Measurements from ENCODE around the gene TTYH2.
"Not testable (repeated sequence)": the region's sequence is repeated elsewhere in the genome, so short reads cannot be mapped to it uniquely, and the experiment has no call there.

TTYH2 gene

DNA sequence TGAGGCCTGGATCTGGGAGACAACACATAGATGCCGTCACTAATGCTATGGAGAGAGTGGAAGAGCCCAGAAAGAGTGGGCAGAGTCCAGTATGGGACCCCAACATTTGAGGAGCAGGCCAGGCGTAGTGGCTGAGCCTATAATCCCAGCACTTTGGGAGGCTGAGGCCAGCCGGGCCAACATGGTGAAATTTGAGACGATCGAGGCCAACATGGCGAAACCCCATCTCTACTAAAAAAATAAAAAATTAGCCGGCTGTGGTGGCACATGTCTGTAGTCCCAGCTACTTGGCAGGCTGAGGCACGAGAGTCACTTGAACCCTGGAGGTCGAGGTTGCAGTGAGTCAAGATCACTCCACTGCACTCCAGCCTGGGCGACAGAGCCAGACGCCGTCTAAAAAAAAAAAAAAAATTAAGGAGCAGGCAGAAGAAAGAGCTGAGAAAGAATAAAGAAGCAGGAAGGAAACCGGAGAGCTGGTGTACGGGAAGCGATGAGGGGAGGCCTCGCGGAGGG is 54.7 kb downstream of the TTYH2 start:
- no peak for DNase-seq (ENCODE audit: low read depth)

DNA sequence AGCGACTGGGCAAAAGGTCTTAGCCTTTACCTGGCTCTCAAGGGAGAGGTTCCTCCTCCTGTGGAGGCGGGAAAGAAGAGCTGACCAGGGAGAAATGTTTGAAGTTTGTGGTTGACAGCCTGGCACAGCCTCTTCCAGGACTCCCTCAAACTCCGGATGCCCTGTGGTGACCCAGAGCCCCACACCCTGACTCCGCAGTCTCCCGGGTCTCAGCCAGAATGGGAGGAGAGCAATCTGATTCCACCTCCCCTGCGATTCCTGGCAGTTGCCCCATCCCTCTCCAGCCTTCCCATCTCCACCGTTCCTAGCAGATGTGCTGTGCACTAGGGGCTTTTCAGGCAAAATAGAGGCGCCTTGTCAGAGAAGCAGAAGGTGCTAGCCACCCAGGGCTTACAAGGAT is 55.2 kb downstream of the TTYH2 start:
- no peak for DNase-seq (ENCODE audit: low read depth)

DNA sequence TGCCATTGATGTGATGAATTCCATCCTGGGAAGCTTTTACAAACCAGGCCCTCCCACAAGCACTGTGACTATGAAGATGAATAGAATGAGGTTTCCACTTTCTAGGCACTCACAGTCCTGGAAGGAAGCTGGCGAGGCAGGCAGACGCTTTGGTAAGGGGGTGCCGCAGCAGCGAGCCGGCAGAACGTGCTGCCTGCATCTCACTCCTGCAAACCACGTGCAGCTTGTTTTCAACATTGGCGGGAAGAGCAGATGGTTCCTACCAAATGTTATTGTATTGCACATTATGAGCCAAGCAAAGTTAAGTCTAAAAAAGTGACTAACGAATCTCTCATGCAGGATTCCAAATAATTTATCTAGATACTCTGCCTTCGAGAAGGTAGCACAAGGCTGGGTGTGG is 57.0 kb downstream of the TTYH2 start:
- DNase-seq (ENCODE audit: low read depth), result no peak

DNA sequence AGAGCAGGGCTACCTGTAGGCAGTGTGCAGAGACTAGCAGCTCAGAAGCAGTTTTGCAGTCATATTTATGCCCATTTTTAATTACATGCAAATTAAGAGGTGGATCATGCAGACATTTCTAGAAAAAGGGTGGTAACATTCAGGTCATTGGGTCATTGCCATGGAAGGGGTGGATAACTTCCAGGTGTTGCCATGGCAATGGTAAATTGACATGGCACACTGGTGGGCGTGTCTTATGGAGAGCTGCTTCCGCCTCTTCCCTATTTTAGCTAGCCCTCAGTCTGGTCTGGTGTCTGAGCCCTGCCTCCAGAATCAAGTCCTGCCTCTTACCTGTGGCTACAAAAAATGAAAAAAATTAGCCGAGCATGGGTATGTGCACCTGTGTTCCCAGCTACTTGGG is 57.9 kb downstream of the TTYH2 start:
- no peak for DNase-seq (ENCODE audit: low read depth)

DNA sequence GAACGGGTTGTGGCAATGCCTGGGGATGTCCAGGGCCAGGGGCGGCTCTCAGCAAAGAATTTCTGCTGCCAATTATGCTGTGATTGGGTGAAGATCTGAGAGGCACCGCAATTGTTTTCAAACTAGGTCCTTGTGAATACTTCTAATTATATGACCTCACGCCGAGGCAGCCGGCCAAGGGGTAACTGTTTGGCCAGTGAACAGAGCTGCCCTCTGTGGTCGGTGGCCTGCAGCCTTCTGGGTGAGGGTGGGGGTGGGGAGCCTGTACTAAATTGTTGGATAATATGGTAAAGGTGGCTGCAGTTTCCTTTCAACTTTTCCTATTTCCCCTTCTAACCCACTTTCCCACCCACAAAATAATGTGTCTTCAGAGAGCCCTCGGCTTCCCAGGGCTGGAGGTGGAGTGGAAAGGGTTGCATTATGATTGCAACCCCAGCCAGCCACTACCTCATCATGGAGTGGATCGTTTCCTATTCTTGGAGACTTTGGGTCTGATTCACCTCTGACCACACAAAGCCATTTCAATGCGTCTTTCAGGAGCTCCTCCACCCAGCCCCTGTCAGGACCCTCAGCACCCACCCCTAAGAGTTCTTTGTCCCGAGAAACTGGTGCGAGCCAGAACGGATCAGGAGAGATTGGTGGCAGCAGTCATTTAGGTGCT is 58.7 kb downstream of the TTYH2 start:
- no peak for DNase-seq (ENCODE audit: low read depth)

DNA sequence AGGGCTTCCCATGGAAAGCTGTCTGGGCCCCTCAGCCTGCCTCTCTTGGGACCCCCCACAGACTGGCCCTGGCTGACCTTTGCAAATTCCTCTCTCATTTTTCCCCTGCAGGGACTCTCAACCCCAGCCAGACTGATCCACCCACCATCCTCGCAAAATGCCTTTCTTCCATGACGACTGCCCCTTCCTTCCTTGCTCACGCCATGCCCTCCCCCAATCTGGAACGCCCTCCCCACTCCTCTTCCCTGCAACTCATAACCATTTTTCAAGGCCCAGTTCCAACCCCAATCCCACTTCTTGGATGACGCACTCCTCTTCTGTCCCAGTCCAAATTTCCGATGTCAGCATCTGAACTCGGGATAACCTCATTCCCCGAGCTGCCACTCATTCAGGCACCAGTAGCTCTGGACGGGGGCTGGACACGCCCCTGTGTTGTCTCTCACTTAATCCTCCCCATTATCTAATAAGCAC is 59.4 kb downstream of the TTYH2 start:
- DNase-seq (ENCODE audit: low read depth), result no peak

DNA sequence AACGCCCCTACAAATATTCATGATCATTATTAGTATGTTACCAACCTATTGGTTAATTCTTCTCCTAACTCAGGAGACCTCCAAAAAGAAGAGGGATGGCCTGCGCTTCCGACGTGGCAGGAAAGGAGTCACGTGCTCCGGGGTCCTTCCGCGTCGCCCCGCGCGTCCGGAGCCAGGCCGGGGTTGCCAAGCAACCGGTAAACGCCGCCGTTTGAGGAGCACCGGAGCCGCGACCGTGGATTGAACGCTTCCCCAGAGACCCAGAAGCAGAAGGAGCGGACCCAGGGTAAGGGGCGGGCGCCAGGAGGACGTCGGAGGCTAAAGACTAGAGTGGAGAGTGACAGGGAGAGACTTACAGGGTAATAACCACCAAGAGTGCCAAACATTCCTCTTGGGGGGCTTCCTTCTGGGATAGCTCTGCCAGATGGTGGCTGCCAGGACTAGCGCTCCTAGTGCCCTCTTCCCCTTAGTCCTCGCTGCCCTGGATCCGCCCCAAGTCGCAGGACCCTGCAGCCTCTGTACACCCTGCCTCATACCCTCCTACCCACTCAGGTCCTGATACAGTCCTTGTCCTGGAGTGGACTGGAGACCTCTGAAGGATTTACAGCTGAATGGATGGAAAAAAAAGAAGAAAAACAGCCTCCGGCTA is 60.8 kb downstream of the TTYH2 start, which contains the start of gene DNAI2:
DNAI2 (plus strand) TSS at position 175 of the 649 bp plus-strand sequence. CDS start 7,584 bp downstream, outside the sequence.
- DNase-seq (ENCODE audit: low read depth), result no peak

DNA sequence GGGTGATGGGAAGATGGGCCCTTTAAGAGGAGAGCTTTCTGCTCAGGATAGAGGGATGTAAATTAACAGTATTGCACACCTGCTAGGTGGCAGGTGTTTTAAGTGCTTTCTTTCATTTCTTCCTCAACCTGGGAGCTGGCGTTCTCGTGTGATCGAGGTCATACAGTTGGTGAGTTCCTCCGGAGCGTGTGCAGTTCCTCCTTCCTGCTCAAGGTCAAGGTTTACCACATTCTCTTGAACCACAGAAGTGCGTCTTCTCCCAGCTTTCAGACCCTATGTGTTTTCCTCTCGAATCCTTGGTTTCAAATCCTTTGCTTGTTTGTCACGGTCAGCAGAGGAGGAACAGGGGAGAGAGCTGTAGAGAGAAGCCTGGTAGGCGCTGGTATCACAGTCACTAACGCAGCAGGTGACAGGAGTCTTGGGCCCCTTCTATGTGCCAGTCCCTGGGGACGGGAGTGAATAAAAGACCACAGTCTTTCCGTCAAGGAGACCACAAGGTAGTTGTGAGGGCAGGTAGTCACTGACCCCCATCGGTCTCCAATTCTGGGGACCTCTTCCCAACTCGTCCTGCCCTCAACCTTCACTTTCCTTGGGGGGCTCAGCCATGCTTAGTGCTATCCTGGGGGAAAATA is 61.5 kb downstream of the TTYH2 start:
- no peak for DNase-seq (ENCODE audit: low read depth)

DNA sequence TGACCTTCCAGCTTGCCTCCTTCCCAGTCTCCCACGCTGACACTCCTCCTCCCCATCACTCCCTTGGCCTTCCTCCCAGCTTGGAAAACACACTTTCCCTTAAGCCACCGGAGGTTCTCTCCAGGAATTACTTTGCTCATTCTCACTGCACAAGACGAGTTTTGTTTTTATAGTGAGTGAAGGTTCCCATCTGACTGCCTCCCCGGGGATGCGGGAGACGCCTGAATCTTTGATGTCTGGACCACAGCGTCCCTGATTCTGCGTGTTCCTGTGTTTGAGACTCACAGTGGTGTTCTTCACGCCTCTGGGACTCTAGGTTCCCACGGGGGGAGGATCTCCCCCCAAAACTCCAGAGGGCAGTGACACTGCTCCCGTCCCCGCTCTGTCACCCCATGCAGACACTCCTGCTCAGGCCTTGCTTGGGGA is 62.7 kb downstream of the TTYH2 start:
- DNase-seq (ENCODE audit: low read depth), result no peak

DNA sequence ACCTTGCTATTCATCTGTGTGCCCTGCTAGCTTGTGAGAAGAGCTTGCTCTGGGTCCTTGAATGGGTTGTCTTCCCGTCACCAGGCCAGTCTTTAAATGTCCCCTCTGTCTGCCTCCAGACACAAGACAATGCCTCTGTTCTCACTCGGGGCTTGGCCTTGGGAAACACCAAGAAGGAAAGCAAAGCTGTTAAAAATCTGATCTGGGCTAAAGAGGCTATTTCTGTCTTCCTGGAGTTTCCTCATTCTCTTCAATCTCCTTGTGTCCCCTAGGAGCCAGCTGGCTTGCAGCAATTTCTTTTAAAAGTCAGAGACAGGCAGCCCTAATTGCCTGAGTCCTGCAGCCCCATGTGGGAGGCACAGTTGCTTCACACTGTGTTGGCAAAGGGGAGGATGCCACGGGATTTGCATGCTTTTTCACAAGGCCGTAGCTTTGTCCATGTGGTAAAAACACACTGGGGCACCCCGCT is 63.2 kb downstream of the TTYH2 start:
- DNase-seq (ENCODE audit: low read depth), result no peak

DNA sequence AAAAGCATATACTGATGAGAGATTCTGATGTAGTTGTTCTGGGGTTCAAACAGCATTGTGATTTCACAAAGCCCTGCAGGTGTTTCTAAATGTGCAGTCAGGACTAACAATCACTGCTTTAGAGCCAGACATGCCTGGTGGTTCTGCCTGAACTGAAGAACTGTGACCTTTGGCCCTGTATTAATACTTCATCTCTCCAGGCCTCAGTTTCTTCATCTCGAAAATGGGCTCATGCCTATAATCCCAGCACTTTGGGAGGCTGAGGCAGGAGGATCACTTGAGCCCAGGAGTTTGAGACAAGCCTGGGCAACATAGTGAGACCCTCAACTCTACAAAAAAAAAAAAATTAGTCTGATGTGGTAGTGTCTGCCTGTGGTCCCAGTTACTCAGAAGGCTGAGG is 64.6 kb downstream of the TTYH2 start:
- no peak for DNase-seq (ENCODE audit: low read depth)

DNA sequence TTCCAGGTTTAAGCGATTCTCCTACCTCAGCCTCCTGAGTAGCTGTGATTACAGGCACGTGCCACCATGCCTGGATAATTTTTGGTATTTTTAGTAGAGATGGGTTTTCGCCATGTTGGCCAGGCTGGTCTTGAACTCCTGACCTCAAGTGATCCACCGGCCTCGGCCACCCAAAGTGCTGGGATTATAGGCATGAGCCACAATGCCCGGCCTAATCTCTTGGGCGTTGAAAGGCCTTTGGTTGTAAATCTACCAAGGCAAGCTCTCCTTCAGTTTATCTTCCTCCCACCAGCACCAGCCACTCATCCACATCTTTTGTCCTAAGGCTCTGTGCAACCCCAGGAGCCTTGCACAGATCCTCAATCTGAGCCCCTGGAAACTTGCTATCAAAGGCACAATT is 66.2 kb downstream of the TTYH2 start:
- DNase-seq (ENCODE audit: low read depth), result not testable (repeated sequence)

DNA sequence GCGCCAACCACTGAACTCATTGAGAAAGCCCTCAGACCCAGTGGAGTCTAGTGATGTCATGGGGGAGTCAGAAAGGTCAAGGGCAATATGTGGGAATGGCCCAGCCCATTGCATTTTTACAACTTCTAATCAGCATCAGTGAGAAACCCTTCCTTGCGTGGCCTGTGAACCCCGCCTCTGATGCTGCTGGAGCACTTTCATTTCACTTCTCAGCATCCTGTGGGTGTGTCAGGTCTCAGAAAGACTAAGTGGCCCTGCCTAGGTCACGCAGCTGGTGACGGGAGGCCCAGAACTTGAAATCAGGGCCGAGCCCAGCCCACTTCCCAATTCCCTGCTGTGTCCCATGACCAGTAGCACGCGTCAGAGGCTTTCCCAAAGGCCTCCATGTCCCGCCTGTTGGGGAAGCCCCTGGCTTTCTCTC is 66.7 kb downstream of the TTYH2 start:
- no peak for DNase-seq (ENCODE audit: low read depth)

DNA sequence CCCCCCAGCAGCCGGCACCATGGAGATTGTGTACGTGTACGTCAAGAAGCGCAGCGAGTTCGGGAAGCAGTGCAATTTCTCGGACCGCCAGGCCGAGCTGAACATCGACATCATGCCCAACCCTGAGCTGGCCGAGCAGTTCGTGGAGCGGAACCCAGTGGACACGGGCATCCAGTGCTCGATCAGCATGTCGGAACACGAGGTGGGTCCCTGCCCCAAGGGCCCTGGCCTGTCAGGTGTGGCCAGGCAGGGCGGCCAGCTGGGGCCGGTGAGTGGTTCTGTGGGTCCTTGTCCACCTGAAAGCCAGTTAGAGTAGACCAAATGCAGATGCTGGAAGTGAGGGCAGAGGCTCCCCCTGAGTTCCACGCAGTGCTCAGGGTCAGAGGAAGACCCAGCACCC is 68.4 kb downstream of the TTYH2 start:
- DNase-seq (ENCODE audit: low read depth), result no peak

DNA sequence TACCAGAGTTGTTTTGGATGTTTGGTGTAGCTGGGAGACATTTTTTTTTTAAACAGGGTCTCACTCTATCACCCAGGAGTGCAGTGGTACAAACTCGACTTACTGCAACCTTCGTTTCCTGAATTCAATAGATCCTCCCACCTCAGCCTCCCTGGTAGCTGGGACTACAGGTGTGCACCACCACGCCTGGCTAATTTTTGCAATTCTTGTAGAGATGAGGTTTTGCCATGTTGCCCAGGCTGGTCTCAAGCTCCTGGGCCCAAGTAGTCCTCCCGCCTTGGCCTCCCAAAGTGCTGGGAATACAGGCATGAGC is 68.9 kb downstream of the TTYH2 start:
- DNase-seq (ENCODE audit: low read depth), result not testable (repeated sequence)

DNA sequence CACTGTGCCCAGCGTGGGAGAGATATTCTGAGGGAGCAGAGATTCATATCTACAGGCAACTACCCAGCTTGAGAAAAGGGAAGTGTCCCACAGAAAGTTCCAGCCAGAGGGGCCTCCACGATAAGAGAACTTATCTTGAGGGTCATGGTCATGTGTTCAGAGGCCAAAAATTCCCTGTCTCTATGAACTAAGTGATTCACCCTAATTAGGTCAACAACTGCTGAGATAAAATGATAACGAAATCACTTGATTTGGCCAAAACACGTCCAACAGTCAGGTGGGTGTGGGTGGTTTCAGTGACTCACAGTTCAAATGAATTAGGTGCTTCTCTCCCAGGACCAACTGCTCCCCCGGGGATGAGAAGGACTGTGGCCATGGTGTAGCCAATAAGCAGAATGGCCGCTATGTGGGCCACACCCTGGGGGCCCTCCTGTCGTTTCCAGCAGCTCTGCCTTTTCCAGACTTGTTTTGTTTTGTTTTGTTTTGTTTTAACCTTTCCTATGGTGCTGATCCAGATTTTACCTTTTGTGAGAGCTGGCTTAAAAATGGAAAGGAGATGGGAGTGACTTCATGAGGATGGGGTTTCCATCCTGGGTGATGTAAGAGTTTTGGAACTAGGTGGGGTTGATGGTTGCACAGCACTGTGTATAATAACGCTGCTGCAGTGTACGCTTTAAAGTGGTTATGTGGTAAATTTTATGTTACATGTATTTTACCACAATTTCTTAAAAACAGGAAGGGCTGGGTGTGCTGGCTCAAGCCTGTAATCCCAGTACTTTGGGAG is 69.4 kb downstream of the TTYH2 start:
- DNase-seq (ENCODE audit: low read depth), result peak; percentile 53

DNA sequence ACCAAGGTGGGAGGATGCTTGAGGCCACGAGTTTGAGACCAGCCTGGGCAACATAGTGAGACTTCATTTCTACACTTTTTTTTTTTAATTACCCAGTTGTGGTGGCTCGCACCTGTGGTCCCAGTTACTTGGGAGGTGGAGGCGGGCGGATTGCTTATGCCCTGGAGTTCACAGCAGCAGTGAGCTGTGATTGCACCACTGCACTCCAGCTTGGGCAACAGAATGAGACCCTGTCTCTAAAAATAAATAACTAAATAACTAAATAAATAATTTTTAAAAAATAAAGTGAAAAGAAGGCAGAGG is 70.0 kb downstream of the TTYH2 start:
- DNase-seq (ENCODE audit: low read depth), result no peak

DNA sequence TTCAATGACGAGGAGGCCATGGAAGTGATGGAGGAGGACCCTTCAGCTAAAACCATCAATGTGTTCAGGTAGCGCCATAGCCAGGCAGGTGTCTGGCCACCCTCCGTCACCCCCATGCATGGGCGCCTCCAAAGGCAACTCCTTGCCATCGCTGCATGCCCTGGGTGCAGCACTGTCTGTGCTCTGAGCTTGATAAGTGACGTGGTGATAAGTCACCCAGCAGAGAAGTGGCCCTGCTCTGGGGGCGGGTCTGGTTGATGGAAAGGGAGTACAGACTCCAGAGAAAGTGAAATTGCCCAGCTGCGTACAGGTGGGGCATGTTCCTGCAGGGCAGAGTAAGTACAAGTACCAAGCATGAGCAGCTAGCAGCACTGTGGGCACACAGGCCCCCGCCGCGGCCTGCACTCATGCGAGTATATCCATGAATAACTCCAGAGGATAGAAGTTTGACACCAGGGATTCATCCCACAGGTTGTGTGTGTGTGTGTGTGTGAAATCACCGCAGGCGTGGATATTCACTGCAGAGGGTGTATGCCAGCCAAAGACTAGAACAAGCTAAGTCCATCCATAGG is 73.7 kb downstream of the TTYH2 start:
- DNase-seq (ENCODE audit: low read depth), result no peak

DNA sequence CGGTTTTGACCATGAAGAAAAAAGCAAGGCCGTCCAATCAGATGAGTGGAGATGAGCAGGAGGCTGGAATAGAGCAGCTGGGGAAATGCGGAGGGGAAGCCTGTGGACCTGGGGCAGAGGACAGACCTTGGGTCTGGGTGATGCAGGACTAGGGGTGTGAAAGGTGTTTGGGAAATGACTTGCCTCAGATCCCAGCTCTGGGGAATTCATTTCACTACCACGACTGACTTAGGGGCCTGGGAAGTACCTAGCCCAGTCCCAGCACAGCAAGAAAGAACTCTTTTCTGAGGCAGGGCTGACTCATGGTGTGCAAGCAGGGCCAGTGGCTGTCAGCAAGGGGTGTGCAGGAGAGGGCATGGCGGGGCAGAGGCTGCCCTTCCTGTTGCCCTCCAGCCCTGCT is 75.4 kb downstream of the TTYH2 start:
- no peak for DNase-seq (ENCODE audit: low read depth)

DNA sequence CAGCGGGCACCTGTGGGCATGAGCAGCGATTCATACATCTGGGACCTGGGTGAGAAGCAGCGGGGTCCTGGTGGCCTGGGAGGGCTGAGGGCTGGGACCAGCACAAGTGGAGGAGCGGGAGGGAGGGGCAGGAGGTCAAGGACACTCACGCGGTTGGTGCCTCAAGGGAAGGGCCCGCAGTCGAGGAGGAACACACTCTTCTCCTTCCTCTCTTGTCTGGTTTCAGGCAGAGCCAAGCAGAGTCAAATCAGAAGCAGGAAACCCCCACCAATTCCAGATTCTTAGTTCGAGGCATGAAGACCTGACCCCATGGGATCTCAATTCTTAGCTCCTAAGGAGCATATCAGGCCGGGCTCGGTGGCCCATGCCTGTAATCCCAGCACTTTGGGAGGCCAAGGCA is 76.3 kb downstream of the TTYH2 start:
- no peak for DNase-seq (ENCODE audit: low read depth)

DNA sequence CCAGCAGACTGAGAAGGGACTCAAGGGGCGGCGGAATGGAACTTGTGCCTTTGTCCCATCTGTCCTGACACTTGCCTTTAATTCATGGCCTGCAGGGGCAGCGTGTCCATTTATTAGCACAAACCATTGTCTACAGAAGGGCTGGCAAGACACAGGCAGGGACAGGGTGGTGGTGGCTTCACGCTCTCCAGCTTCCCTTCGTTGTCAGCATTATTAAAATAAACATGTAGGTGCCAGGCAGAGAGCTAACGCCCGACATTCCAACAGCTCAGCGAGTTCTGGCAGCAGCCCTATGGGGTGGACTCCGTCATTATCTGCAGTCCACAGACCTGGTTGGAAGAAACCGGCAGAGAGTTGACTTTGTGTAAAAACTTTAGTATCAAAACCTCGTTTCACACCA is 77.0 kb downstream of the TTYH2 start:
- no peak for DNase-seq (ENCODE audit: low read depth)

DNA sequence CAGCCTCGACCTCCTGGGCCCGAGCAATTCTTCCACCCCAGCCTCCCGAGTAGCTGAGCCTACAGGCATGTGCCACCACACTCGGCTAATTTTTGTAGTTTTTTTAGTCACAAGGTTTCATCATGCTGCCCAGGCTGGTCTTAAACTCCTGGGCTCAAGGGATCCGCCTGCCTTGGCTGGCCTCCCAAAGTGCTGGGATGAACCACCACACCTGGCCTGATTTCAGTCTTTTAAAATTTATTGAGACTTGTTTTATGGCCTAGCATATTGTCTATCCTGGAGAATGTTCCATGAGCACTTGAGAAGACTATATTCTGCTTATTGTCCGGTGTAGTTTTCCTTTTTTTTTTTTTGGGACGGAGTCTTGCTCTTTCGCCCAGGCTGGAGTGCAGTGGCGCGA is 79.1 kb downstream of the TTYH2 start:
- DNase-seq (ENCODE audit: low read depth), result no peak

Measured in CMK (cell line).